Stomach (tissue), 4 donors: ENCODE results near the gene FAM120B.

ENCODE experiments used
- POLR2A ChIP-seq, 4 donors: fragments of 450-650 bp; IDR thresholded peaks; one replicate each; pipeline ENCODE4 v1.6.1; 2016; ENCODE audit warnings: antibody characterized with exemption in 4 of 4, control low read depth in 2 of 4, mild to moderate bottlenecking in 1 of 4, moderate library complexity in 1 of 4
- POLR2AphosphoS5 ChIP-seq, 3 donors: sonication (generic); formaldehyde crosslinking; IDR thresholded peaks; one replicate each; pipeline ENCODE4 v1.6.1; 2016; ENCODE audit warnings: antibody characterized with exemption in 3 of 3
- TF ChIP-seq, protein P1 (sequence below), 7 experiments: fragments of 450-650 bp in 4 of 7; fragments of 200-600 bp in 3 of 7; sonication (generic) in 3 of 7; IDR thresholded peaks; one replicate each; pipeline ENCODE4 v1.5.1; 2016 to 2019; ENCODE audit warnings: antibody characterized with exemption in 7 of 7, control low read depth in 2 of 7, mild to moderate bottlenecking in 1 of 7

DNA sequence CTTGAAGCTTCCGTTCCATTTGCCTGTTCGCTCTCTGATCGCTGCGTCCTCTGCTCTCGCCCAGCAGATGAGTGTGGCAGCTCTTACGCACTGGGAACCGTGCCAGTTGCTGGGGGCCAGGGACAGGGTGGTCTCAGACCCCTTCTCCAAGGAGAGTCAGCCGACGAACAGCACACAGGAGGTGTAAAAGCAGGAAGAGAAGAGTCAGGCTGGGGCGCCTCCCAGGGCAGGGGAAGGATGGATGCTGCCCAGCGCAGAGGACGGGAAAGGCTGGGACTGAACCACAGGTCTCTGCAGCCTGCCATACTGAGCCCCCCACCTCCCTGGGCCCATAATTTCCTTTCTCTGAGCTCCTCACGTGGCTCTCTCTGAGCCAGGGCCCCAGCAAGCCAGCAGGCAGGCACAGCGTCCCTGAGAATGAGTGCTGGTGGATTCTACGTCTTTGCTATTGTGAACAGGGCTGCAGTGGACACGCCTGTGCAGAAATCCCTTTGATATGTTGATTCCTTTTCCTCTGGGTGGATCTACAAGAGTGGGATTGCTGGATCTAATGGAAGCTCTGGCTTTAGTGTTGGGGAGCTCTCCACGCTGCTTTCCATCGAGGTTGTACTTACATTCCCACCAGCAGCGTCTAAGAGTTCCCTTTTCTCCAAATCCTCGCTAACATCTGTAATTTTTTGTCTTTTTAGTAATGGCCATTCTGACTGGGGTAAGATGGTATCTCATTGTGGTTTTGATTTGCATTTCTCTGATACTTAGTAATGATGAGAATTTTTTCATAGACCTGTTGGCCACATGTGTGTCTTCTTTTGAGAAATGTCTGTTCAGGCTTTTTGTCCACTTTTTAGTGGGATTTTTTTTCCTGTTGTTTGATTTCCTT, 142.4 kb downstream of the FAM120B start:
- TF ChIP-seq, protein P1, sequence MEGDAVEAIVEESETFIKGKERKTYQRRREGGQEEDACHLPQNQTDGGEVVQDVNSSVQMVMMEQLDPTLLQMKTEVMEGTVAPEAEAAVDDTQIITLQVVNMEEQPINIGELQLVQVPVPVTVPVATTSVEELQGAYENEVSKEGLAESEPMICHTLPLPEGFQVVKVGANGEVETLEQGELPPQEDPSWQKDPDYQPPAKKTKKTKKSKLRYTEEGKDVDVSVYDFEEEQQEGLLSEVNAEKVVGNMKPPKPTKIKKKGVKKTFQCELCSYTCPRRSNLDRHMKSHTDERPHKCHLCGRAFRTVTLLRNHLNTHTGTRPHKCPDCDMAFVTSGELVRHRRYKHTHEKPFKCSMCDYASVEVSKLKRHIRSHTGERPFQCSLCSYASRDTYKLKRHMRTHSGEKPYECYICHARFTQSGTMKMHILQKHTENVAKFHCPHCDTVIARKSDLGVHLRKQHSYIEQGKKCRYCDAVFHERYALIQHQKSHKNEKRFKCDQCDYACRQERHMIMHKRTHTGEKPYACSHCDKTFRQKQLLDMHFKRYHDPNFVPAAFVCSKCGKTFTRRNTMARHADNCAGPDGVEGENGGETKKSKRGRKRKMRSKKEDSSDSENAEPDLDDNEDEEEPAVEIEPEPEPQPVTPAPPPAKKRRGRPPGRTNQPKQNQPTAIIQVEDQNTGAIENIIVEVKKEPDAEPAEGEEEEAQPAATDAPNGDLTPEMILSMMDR (IDR thresholded peaks at IDR 0.05), result no peak
- TF ChIP-seq POLR2A (IDR thresholded peaks at IDR 0.05) (no peak), POLR2AphosphoS5 (IDR thresholded peaks at IDR 0.05) (no peak)
